Measurements from ENCODE around the gene FTO.

GRCh38 chr16:53936052-53936451 is 232.1 kb downstream of the FTO start:
- TF ChIP-seq POLR2A (IDR thresholded peaks at IDR 0.05): no peak
- no peak for TF ChIP-seq CTCF (IDR thresholded peaks at IDR 0.05)

All from thyroid gland (tissue), 4 donors.